IPS-18a (cell line): ENCODE data around the gene HOXC6.

Experiments used
- H3K27ac ChIP-seq: one replicate; pipeline ENCODE4 v1.5.1; 2013; ENCODE audit warnings: low read length
- H3K27me3 ChIP-seq: one replicate; pipeline ENCODE4 v1.6.1; 2013; ENCODE audit warnings: mild to moderate bottlenecking, low read length; ENCODE audit not compliant: control insufficient read depth, insufficient read depth
- H3K36me3 ChIP-seq: one replicate; pipeline ENCODE4 v1.6.1; 2013; ENCODE audit warnings: low read depth, low read length; ENCODE audit not compliant: control insufficient read depth
- H3K4me1 ChIP-seq: one replicate; pipeline ENCODE4 v1.6.1; 2013; ENCODE audit warnings: low read depth, low read length; ENCODE audit not compliant: control insufficient read depth
- H3K4me3 ChIP-seq: one replicate; pipeline ENCODE4 v1.5.1; 2013; ENCODE audit warnings: low read length
- H3K9ac ChIP-seq: one replicate; pipeline ENCODE4 v1.6.1; 2013; ENCODE audit warnings: mild to moderate bottlenecking, low read length, moderate library complexity
- H3K9me3 ChIP-seq: one replicate; pipeline ENCODE4 v1.6.1; 2013; ENCODE audit warnings: low read depth, low read length; ENCODE audit not compliant: control insufficient read depth

The HOXC6 gene

GRCh38 chr12:54047160-54047963 is 19.1 kb downstream of the HOXC6 start:
- Histone ChIP-seq H3K4me1 (no peaks in the 10 kb centered on the region), H3K27me3 (peaks cover 100% of the 10 kb centered on the region), H3K36me3 (no peaks in the 10 kb centered on the region), H3K9me3 (no peaks in the 10 kb centered on the region), H3K9ac (no peak overlapping the region), H3K27ac (no peak overlapping the region), H3K4me3 (no peak overlapping the region)

DNA sequence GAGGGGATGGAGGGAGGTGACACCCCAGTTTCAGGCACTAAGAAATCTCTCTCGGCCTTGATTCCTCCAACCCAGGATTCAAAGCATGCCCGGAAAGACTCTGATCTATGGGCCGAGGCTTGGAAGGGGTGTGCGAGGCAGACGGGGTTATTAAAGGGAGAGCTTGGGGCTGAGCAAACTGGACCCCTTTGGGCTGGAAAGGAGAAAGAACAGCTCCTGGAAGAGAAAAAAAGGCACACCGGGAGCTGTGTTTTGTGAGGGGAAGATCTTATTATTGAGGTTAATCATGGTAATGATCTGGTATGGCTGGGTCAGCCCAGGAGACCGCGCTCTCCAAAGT is 19.7 kb downstream of the HOXC6 start:
- Histone ChIP-seq H3K27ac (no peak overlapping the region), H3K36me3 (no peaks in the 10 kb centered on the region), H3K9ac (no peak overlapping the region), H3K9me3 (no peaks in the 10 kb centered on the region), H3K4me1 (no peaks in the 10 kb centered on the region), H3K4me3 (no peak overlapping the region), H3K27me3 (peaks cover 100% of the 10 kb centered on the region)

GRCh38 chr12:54048406-54049093 is 20.3 kb downstream of the HOXC6 start:
- Histone ChIP-seq H3K4me3 (no peak overlapping the region), H3K27me3 (peaks cover 100% of the 10 kb centered on the region), H3K9me3 (no peaks in the 10 kb centered on the region), H3K9ac (no peak overlapping the region), H3K4me1 (no peaks in the 10 kb centered on the region), H3K27ac (no peak overlapping the region), H3K36me3 (no peaks in the 10 kb centered on the region)

DNA sequence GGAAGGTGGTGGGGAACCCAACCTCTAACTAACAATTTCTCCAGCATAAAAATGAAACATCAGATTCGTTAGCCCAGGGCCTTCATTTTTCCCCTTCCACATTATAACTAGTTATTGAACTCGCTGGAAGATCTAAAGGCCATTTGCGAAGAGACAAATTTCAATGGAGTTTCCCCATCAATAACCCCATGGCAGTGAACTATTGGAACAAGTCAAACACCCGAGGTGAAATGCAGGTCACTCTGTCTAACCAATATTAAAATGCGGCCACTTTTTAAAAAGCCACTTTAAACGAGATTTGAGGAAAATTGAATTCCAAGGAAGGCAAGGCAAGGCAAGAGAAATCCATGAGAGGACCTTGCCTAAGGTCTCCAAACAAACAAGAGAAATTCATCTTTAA is 20.9 kb downstream of the HOXC6 start:
- no peaks in the 10 kb centered on the region for H3K4me1 ChIP-seq
- no peaks in the 10 kb centered on the region for H3K36me3 ChIP-seq
- H3K4me3 ChIP-seq: no peak overlapping the region
- peaks cover 100% of the 10 kb centered on the region for H3K27me3 ChIP-seq
- H3K9ac ChIP-seq: no peak overlapping the region
- H3K27ac ChIP-seq: no peak overlapping the region
- H3K9me3 ChIP-seq: no peaks in the 10 kb centered on the region

DNA sequence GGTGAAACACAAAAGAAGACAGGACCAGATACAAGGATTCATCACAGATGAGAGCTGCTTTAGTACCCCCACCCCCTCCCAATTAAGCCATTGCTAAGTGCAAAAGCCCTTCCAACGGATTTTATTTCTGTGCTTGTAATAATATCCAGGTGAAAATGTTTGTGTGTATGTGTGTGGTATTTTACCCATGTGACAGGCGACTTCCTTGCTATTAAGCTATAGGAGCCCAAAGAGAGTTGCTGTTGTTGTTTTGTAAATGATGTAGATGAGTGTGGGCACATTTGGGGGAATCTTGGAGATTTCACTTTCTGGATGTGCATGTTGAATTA is 22.2 kb downstream of the HOXC6 start:
- H3K4me1 ChIP-seq: no peaks in the 10 kb centered on the region
- H3K27ac ChIP-seq: no peak overlapping the region
- peaks cover 100% of the 10 kb centered on the region for H3K27me3 ChIP-seq
- H3K36me3 ChIP-seq: no peaks in the 10 kb centered on the region
- H3K9me3 ChIP-seq: no peaks in the 10 kb centered on the region
- H3K4me3 ChIP-seq: no peak overlapping the region
- no peak overlapping the region for H3K9ac ChIP-seq

DNA sequence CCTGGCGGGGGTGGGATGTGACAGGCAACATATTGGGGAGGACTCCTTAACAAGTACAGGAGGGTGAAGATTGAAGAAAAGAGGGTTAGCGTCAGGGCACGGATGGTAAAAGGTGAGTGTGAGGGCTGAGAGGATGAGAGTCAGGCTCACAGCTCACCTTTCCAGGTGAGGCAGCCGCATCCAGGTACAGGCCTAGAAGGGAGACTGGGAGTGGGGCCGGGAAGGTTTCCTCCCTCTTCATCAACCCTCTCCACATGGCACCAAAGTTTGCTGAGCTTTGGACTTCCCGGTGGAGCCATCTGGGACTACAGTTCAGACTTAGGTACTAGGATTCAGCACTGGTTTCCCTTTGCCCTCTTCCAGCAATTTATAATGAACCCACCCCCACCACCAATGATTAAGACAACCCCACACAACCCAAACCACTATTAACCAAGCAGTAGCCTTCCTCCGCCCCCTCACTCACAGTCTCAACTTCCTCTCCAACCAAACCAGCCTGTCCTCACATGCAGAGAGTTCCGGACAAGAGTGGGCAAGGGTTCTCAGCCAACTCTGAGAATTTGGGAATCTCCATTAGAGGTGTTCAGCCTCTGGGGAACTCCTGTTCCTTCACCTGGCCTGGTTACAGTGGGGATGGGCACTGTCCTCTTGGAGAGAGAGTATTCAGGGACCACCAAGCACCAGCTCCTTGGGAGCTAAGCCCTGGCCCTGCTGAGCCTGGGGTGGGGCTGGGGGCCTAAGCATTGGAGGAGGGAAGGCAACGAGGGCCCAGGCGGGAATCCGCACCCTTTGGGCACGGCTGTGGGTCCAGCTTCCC is 23.0 kb downstream of the HOXC6 start:
- Histone ChIP-seq H3K9ac (no peak overlapping the region), H3K27me3 (peaks cover 100% of the 10 kb centered on the region), H3K36me3 (no peaks in the 10 kb centered on the region), H3K4me3 (no peak overlapping the region), H3K27ac (no peak overlapping the region), H3K4me1 (peaks cover 2% of the 10 kb centered on the region), H3K9me3 (no peaks in the 10 kb centered on the region)

GRCh38 chr12:54051874-54052437 is 23.7 kb downstream of the HOXC6 start:
- Histone ChIP-seq H3K36me3 (no peaks in the 10 kb centered on the region), H3K9me3 (no peaks in the 10 kb centered on the region), H3K4me1 (peaks cover 4% of the 10 kb centered on the region), H3K4me3 (no peak overlapping the region), H3K27me3 (peaks cover 100% of the 10 kb centered on the region), H3K9ac (no peak overlapping the region), H3K27ac (no peak overlapping the region)

GRCh38 chr12:54052438-54053002 is 24.3 kb downstream of the HOXC6 start:
- H3K36me3 ChIP-seq: no peaks in the 10 kb centered on the region
- H3K4me1 ChIP-seq: peaks cover 4% of the 10 kb centered on the region
- H3K9ac ChIP-seq: no peak overlapping the region
- H3K4me3 ChIP-seq: no peak overlapping the region
- H3K9me3 ChIP-seq: no peaks in the 10 kb centered on the region
- peaks cover 100% of the 10 kb centered on the region for H3K27me3 ChIP-seq
- H3K27ac ChIP-seq: no peak overlapping the region

DNA sequence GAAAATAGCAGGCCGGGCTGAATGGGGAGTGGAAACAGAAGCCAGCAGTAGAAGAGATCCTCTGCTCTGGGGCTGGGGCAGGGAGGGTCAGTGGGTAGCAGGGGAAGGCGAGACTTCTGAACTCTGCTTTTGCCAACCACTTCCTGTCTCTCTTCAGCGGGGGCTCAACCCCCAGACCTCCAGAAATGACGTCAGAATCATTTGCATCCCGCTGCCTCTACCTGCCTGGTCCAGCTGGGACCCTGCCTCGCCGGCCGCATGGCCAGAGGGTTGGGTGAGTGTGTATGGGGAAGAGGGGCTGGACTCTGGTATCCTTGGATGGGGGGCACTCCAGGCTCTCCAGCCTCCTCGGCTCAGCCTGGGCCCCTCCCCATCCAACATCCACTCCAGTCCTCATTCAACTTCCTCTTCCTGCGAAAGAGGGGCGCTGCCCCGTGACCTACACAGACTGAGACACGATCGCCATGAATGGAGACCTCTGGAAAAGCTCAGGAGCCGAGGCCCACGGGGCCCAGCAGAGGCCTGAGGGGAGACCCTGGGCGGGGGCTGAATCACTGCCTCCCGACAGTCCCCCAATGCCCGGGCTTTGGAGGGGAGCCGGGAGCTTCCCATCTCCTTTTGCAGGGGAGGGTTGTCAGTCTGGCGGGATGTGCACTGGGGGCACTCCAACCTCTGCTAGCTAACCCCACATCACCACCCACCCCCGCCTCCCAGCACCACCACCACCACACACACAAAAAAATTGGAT is 24.9 kb downstream of the HOXC6 start:
- no peak overlapping the region for H3K27ac ChIP-seq
- peaks cover 100% of the 10 kb centered on the region for H3K27me3 ChIP-seq
- H3K9ac ChIP-seq: no peak overlapping the region
- no peaks in the 10 kb centered on the region for H3K36me3 ChIP-seq
- H3K4me1 ChIP-seq: peaks cover 5% of the 10 kb centered on the region
- peak overlapping the region; percentile 32 for H3K4me3 ChIP-seq
- H3K9me3 ChIP-seq: no peaks in the 10 kb centered on the region

DNA sequence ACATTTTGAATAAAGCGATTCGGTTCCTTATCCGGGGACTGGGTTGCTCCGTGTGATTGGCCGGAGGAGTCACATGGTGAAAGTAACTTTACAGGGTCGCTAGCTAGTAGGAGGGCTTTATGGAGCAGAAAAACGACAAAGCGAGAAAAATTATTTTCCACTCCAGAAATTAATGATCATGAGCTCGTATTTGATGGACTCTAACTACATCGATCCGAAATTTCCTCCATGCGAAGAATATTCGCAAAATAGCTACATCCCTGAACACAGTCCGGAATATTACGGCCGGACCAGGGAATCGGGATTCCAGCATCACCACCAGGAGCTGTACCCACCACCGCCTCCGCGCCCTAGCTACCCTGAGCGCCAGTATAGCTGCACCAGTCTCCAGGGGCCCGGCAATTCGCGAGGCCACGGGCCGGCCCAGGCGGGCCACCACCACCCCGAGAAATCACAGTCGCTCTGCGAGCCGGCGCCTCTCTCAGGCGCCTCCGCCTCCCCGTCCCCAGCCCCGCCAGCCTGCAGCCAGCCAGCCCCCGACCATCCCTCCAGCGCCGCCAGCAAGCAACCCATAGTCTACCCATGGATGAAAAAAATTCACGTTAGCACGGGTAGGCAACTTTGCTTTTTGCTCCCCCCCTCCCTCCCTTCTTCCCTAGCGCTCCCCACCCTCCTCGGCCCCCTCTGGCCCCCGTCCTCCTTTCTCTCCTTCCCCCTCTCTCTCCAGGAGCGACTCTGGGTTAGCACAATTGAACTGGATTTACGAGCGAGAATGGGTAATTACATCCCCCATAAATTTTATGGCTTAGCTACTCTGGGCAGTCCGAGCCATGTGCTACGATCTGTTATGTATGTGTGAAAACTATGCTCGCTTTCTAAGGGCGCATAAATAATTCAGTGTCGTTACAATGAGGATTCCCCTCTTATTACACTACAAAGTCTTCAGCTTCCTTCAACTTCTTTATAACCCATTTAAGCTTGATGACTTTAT is 25.8 kb downstream of the HOXC6 start, which contains the start of gene HOXC4:
TSS of gene HOXC4 (plus strand) at position 85 of the 991 bp plus-strand sequence. CDS start at position 173, 88 bp downstream.
- H3K9ac ChIP-seq: no peak within 1 kb of the TSS
- H3K27me3 ChIP-seq: peaks cover 100% of the 10 kb centered on the region
- H3K4me1 ChIP-seq: peaks cover 11% of the 10 kb centered on the region
- H3K36me3 ChIP-seq: no peaks in the 10 kb centered on the region
- no peak within 1 kb of the TSS for H3K27ac ChIP-seq
- H3K9me3 ChIP-seq: no peaks in the 10 kb centered on the region
- peak within 1 kb of the TSS; percentile 32 for H3K4me3 ChIP-seq
